Transverse colon (tissue), 4 donors: ENCODE results near the gene ACTR3C. TPM values are rescaled to one million over a fixed set of nuclear protein-coding genes. Genes with fewer than 3 reads are reported as not detected.
"Not testable (repeated sequence)": the region's sequence is repeated elsewhere in the genome, so short reads cannot be mapped to it uniquely, and the experiment has no call there.

ENCODE experiments used
- DNase-seq: peaks from one replicate; pipeline ENCODE4 v3.0.0-alpha.2; 2019
- H3K27ac ChIP-seq, 4 donors: fragments of 200-600 bp; sonication (generic); 2 replicates each; pipeline ENCODE4 v1.5.1; 2016 to 2018; ENCODE audit warnings: inconsistent platforms in 4 of 4
- H3K27me3 ChIP-seq: fragments of 200-600 bp; sonication (generic); 2 replicates; pipeline ENCODE4 v1.5.1; 2017; ENCODE audit warnings: inconsistent platforms
- H3K36me3 ChIP-seq, 4 donors: fragments of 200-600 bp; sonication (generic); 2 replicates each; pipeline ENCODE4 v1.5.1; 2017 to 2019; ENCODE audit warnings: inconsistent platforms in 4 of 4
- H3K4me1 ChIP-seq, 4 donors: fragments of 200-600 bp; sonication (generic); 2 replicates each; pipeline ENCODE4 v1.5.1; 2017 to 2020; ENCODE audit warnings: inconsistent platforms in 4 of 4
- H3K4me3 ChIP-seq, 4 donors: fragments of 200-600 bp; sonication (generic); 1 replicate in 1 of 4; 2 replicates in 3 of 4; pipeline versions ENCODE4 v1.5.1 to v1.6.1; 2017 to 2019; ENCODE audit warnings: inconsistent platforms in 4 of 4
- H3K9me3 ChIP-seq, 2 donors: fragments of 200-600 bp; sonication (generic); 2 replicates each; pipeline ENCODE4 v1.5.1; 2017 to 2019; ENCODE audit warnings: inconsistent platforms in 2 of 2
- CTCF ChIP-seq, 5 experiments: fragments of 200-600 bp in 3 of 5; fragments of 450-650 bp in 2 of 5; sonication (generic) in 3 of 5; IDR thresholded peaks; 1 replicate in 2 of 5; 2 replicates in 3 of 5; pipeline ENCODE4 v1.5.1; 2016 to 2017; ENCODE audit warnings: antibody characterized with exemption in 5 of 5, inconsistent platforms in 3 of 5, mild to moderate bottlenecking in 2 of 5, moderate library complexity in 1 of 5
- EP300 ChIP-seq: sonication (generic); formaldehyde crosslinking; IDR thresholded peaks from one replicate; pipeline ENCODE4 v1.6.1; 2017; ENCODE audit warnings: antibody characterized with exemption, low read depth
- POLR2A ChIP-seq: fragments of 450-650 bp; IDR thresholded peaks from one replicate; pipeline ENCODE4 v1.6.1; 2016; ENCODE audit warnings: antibody characterized with exemption, mild to moderate bottlenecking, moderate library complexity
- POLR2AphosphoS5 ChIP-seq, 3 donors: sonication (generic); formaldehyde crosslinking; IDR thresholded peaks; one replicate each; pipeline ENCODE4 v1.6.1; 2016; ENCODE audit warnings: antibody characterized with exemption in 3 of 3
- WGBS, 2 donors: methylation state at CpG; one replicate each; pipeline ENCODE4 v1.1.5; 2018; ENCODE audit warnings: low coverage in 1 of 2; 5-methylcytosine and 5-hydroxymethylcytosine counted together
- in situ Hi-C, 4 donors: fragments of 200-750 bp; cut with MboI; loops; one replicate each; pipeline versions ENCODE4 v1.15.0 to v1.15.1; 2017; ENCODE audit warnings: low sequenced_read_pairs in 3 of 4, low pct_ligation_motif_present in 1 of 4, low pct_unique_long_range_greater_than_20kb in 1 of 4
- intact Hi-C: fragments of 100-400 bp; cut with DNase I; formaldehyde crosslinking; loops from one replicate; pipeline ENCODE4 v1.15.1; 2023; ENCODE audit warnings: low total_unique reads
- total RNA-seq, 4 donors: library from RNA; depleted of rRNA; stranded (reverse); fragments of >200 nt; gene quantifications; one replicate each; pipeline ENCODE4 v1.1.0, GENCODE V29; 2016

The ACTR3C gene
- total RNA-seq, 4 donors from 2014 or later: 19.9 to 71.1 (median 42.7) TPM

DNA sequence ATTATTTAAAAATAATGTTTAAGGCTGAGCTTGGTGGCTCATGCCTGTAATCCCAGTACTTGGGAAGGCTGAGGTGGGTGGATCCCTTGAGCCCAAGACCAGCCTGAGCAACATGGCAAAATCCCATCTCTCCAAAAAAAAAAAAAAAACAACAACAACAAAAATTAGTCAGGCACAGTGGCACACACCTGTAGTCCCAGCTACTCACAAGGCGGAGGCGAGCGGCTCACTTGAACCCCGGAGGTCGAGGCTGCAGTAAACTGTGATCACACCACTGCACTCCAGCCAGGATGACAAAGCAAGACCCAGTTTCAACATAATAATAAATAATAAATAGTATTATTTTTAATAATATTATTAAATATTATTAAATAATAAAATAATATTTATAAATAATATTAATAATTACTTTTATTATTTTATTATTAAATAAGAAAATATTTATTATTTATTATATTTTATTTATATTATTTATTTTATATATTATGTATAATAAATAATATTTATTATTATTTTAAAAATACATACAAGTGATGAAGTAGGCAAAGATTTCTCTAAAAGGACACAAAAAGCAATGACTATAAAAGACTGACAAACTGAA, 8.6 kb downstream of the ACTR3C start:
- in situ Hi-C loops: loop anchor here in 3 of 4 donors (25.0 kb wide), 1 partner anchor 98 kb away; a partner anchor contains a TSS
- 96 to 99% methylated on average over 4 to 5 of the region's 5 CpGs for WGBS, 2 donors
- no peaks in the 10 kb centered on the region for H3K27me3 ChIP-seq

DNA sequence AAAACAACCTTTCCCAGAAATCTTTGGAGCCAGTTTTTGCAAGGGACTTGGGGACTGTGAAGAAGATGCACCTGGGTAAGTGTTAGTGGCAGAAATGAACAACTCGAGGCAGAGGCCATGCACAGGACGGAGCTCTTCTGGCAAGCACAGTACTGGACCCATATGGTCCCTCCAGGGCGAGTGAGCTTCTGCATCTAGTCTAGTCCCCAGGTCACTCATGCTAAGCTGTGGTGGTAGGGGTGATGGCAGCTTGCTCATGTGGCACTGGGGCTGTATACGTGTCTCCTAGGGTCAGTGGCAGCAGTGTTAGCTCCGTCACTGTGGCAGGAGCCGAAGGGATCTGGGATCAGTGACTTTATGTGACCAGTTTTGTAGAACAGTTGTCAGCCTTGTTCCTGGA, 9.5 kb downstream of the ACTR3C start:
- H3K27ac ChIP-seq: no peak overlapping the region
- H3K27me3 ChIP-seq: no peaks in the 10 kb centered on the region
- intact Hi-C loops (no loop called here), in situ Hi-C loops (loop anchor here in 3 of 4 donors (25.0 kb wide), 1 partner anchor 98 kb away; a partner anchor contains a TSS)
- H3K4me1 ChIP-seq: no peaks in the 10 kb centered on the region
- no peak overlapping the region for H3K4me3 ChIP-seq
- H3K36me3 ChIP-seq: no peaks in the 10 kb centered on the region
- no peaks in the 10 kb centered on the region for H3K9me3 ChIP-seq
- TF ChIP-seq EP300 (no peak), CTCF (IDR thresholded peaks at IDR 0.05) (no peak), POLR2AphosphoS5 (IDR thresholded peaks at IDR 0.05) (no peak), POLR2A (no peak)
- no peak for DNase-seq
- WGBS, 2 donors: 93% methylated on average over 6 of the region's 6 CpGs; no CpG with 5 or more reads in 1 of the 2 donors

More for the DNA sequence above, 8.6 kb downstream of the ACTR3C start:
- TF ChIP-seq POLR2A: no peak
- TF ChIP-seq POLR2AphosphoS5 (IDR thresholded peaks at IDR 0.05): no peak
- TF ChIP-seq EP300: no peak
- TF ChIP-seq CTCF (IDR thresholded peaks at IDR 0.05): no peak
- intact Hi-C loops: no loop called here
- Histone ChIP-seq H3K36me3 (no peaks in the 10 kb centered on the region), H3K4me1 (no peaks in the 10 kb centered on the region), H3K27ac (no peak overlapping the region), H3K4me3 (no peak overlapping the region), H3K9me3 (no peaks in the 10 kb centered on the region)
- DNase-seq: no peak

DNA sequence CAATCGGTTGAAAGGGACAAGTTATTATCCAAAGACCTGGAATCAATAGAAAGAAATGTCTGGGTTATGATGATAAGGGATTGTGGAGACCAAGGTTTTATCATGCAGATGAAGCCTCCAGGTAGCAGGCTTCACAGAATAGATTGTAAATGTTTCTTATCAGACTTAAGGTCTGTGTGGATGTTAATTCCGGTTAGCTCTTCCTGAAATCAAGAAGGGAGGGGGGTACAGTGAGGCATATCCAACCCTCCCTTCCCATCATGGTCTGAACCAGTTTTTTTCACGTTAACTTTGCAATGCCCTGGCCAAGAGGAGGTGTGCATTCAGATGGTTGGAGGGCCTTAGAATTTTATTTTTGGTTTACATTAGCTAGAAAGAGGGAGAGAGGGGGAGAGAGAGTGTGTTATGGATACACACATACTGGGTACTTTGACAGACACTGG, 10.0 kb downstream of the ACTR3C start:
- H3K36me3 ChIP-seq: no peaks in the 10 kb centered on the region
- TF ChIP-seq CTCF (IDR thresholded peaks at IDR 0.05): no peak
- TF ChIP-seq POLR2A: no peak
- no peak for TF ChIP-seq POLR2AphosphoS5 (IDR thresholded peaks at IDR 0.05)
- TF ChIP-seq EP300: no peak
- WGBS, 2 donors: 80 to 84% methylated on average over 3 of the region's 3 CpGs
- no peaks in the 10 kb centered on the region for H3K27me3 ChIP-seq
- no peaks in the 10 kb centered on the region for H3K4me1 ChIP-seq
- intact Hi-C loops (no loop called here), in situ Hi-C loops (loop anchor here in 3 of 4 donors (25.0 kb wide), 1 partner anchor 99 kb away; a partner anchor contains a TSS)
- H3K9me3 ChIP-seq: no peaks in the 10 kb centered on the region
- DNase-seq: no peak
- H3K27ac ChIP-seq: no peak overlapping the region
- no peak overlapping the region for H3K4me3 ChIP-seq

GRCh38 chr7:150312649-150313366, 10.5 kb downstream of the ACTR3C start:
- H3K9me3 ChIP-seq, DNase-seq, H3K4me1 ChIP-seq, intact Hi-C loops, H3K27me3 ChIP-seq, H3K36me3 ChIP-seq, H3K4me3 ChIP-seq, H3K27ac ChIP-seq: not testable (repeated sequence)
- 86 to 90% methylated on average over 7 of the region's 7 CpGs for WGBS, 2 donors
- in situ Hi-C loops: loop anchor here in 3 of 4 donors (25.0 kb wide), 1 partner anchor 99 kb away; a partner anchor contains a TSS
